GM12873 (cell line): ENCODE data around the gene CCNL2.

Source experiments
- TF ChIP-seq, protein P1 (sequence below): IDR thresholded peaks from 2 replicates; pipeline ENCODE4 v1.5.1; 2012; ENCODE audit warnings: low read depth, mild to moderate bottlenecking, moderate library complexity, low read length, control low read depth; ENCODE audit not compliant: insufficient read depth; ENCODE audit errors: missing control alignments

The CCNL2 gene

DNA sequence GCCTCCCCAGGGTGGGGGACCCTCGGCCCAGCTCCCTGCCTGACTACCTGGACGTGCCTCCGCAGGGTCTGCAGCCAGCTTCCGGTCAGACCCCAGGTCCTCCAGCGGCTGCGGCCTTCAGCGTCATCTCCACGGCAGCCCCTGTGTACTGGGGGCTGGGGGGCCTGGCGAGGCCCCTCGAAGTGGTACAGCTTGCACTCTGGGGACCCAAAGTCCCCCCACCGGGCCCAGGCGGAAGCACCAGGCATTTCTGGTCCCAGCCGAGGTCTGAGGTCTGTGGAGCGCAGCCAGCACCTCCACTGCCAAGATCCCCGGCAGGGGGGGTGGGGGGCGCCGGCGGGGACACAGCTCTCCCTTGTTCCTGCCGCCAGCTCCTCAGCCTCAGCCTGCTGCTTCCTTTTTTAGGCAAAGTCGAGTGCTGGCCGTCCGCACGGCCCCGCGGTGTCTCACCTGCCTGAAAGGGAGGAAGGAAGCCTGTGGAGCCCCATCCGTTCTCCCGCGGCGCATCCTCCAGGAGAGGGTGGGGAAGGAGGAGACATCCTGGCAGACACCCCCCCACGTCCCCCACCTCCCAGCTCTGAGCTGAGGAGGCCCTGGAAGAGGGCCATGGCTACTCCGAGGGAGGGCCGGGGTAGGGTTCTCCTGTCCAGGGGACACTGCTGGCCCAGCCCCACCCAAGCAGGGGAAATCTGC lies 35.1 kb upstream of the CCNL2 start:
- TF ChIP-seq, protein P1, sequence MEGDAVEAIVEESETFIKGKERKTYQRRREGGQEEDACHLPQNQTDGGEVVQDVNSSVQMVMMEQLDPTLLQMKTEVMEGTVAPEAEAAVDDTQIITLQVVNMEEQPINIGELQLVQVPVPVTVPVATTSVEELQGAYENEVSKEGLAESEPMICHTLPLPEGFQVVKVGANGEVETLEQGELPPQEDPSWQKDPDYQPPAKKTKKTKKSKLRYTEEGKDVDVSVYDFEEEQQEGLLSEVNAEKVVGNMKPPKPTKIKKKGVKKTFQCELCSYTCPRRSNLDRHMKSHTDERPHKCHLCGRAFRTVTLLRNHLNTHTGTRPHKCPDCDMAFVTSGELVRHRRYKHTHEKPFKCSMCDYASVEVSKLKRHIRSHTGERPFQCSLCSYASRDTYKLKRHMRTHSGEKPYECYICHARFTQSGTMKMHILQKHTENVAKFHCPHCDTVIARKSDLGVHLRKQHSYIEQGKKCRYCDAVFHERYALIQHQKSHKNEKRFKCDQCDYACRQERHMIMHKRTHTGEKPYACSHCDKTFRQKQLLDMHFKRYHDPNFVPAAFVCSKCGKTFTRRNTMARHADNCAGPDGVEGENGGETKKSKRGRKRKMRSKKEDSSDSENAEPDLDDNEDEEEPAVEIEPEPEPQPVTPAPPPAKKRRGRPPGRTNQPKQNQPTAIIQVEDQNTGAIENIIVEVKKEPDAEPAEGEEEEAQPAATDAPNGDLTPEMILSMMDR: no peak

DNA sequence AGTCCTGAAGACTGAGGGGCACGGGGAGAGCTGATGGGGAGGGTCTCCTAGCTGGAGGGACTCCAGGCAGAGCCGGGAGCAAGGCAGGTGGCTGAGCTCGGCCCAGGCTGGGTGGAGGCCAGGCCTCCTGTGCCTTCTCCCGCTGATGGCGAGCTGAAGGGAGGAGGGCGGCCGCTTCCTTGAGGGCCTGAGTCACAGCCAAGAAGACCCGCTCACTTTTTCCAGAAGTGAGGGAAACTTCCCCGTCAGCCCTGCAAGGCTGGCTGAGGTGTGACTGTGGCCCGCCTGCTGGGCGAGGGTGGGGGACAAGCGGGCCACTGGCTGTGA lies 34.6 kb upstream of the CCNL2 start:
- TF ChIP-seq, protein P1: no peak

DNA sequence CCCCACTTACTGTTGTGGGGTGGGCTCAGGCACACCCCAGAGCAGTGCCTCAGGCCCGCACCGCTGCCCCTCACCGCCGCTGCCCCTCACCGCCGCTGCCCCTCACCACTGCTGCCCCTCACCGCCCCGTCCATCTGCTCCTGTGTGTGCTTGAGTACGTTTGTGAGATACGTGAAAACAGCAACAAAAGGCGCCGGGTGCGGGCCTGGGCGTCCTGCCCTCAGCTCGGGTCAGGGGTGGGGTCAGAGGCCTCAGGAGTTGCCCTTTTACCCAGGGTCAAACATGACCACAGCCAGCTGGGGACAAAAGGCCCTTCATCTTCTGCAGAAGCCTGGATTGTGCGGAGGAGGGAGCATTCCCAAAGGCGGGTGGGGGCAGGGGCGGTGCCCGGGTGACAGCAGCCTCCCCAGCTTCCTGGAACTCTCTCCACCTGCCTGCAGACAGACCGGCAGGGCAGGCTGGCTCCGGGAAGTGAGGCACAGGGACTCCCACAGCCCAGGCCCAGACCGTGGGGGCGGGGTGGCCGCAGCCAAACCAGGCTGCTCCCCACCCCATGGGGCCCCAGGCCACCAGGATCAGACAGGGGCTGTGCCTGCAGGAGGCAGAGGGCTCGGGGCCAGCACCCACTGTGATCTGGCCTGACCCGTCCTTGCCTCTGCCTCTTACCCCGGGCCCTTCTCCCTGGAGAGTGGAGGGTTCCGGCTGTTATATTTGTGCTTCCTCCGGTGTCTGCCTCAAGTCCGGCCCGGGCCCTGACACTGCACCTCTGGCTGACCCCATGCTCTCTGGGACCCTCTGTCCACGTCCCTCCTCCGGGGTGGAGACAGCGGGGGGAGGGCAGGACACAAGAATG lies 34.0 kb upstream of the CCNL2 start:
- TF ChIP-seq, protein P1: no peak

DNA sequence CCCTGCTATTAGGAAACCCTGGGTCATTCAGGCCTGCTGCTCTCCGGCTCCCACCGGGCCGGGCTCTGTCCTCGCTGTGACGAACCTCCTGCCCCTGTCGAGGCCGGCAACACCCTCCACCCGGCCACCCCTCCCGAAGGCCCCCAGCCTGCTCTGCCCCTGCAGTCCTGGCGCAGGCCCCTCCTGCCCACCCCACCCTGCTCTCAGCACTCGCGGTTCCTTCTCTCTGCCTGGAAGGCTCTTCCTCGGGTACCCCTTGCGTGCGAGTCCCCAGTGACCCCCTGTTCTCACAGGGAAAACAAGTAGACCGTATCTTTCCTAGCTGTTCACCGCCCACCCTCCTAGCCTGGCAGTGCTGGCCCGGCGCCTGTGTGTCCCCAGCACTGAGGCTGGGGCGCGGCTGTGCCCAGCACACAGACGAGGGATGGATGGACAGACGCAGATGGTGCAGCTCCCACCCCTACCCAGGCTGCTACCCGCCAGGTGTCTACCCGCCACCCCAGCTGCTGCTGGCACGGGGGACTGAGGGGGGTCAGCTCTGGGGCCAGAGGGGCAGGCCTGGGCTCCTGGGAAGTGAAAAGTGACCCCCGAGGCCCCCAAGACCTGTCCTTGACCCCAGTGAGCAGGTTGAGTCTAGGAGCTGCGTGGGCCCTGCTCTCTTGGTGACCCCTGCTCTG lies 33.3 kb upstream of the CCNL2 start:
- TF ChIP-seq, protein P1: no peak

DNA sequence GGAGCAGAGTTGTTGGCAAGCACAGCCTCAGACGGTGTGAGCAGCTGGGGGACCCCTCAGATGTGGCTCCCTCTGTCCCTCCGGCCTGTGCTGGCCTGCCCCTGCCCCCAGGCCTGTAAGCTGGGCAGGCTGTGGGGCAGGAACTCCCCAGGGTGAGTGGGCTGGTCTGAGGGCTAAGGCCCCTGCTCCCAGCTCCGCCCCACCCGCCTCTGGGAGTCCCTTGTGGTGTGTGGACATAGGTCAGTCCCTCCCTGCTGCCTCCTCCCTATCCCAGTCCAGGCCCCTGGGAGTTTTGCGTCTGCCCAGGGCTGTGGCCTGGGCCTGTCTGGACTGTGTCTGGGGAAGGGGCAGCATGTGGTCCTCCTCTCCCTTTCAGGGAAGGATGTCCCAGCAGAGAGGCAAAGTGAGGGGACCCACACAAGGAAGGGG lies 32.7 kb upstream of the CCNL2 start:
- TF ChIP-seq, protein P1: no peak

DNA sequence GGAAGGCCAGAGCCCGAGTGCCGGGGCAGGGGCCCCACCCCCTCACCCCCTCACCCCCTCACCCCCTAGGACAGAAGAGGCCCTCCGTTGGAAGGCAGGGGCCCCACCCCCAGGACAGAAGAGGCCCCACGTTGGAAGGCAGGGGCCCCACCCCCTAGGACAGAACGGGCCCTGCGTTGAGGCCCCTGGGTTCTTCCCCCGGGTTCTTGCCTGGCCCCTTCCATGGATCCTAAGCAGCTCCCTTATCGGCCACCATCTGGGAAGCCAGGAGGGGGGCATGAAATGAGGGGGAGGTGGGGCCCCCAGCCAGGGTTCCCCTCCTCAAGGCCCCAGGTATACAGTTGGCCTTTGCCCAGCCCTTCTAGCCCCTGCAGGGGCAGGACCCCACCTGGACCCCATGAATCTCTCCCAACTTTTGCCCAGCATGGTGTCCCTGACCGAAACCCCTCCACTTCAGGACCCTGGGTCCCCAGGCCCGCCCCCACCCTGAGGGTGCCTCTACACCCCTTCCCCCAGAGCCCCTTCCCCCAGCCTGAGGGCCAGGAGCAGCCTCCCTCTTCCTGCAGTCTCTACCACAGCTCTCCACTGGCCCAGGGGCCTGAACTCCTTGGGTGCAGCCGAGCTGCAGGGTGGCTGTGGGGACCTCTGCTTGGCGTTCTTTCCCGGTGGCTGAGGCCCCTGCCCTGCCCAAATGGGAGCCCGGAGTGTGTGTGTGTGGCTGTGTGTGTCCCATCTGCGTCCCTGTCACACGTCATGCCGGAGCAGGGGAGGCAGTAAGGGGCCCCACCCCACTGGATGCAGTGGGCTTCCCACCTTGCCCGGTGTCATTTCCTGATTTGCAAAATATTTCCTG lies 32.1 kb upstream of the CCNL2 start:
- TF ChIP-seq, protein P1: no peak
